GM21576 (cell line): ENCODE measurements around the gene TPD52L1.

ENCODE experiments used
- ATAC-seq: cut with Tn5 transposase; IDR thresholded peaks from one replicate; pipeline ENCODE4 v1.9.1; 2021; ENCODE audit warnings: mild to moderate bottlenecking, moderate library complexity; ENCODE audit not compliant: unreplicated experiment

Gene TPD52L1

DNA sequence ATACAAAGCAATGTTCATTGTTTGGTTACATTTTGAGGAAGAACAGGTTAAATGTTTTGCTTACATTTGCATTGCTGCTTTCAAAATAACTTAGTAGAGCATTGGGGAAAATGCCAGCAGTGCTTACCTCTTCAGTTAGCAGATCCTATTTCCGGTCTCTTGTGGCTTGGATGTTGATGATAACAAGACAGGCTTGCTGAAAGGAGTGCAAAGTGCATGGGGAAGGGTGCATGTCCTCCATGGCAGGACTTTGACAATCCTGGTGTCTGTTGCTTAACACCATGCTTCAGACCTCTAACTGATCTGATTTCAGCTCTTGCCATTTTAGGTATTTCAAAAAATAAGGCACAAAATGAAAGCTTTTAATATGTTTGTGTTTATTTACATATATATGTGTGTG is 21.1 kb downstream of the TPD52L1 start:
- ATAC-seq, result no peak

DNA sequence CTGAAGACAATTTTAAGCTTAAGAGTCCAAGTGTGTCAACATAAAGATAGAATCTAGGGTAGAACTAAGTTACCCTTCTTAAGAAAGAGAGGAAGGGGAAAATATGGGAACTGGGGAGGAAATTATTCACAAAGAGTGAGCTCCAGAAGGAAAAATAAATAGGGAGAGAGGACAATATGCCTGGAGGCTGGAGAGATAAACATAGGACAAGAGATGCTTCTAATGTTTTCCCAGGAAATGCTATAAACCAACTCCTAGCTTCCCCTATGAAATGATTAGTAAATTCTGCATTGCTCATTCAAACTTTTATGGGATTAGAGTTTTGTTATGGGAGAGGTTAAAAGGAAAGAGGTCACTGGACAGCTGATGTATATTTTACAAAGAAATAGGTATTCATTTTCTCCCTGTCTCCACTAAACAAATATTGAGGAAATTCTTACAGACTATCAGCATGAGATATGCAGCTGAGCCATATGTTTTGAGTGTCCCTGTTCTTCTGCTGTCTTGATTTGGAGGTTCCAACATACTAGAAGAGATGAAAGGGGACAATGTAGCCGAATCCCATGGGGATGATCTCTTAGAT is 22.0 kb downstream of the TPD52L1 start:
- no peak for ATAC-seq

DNA sequence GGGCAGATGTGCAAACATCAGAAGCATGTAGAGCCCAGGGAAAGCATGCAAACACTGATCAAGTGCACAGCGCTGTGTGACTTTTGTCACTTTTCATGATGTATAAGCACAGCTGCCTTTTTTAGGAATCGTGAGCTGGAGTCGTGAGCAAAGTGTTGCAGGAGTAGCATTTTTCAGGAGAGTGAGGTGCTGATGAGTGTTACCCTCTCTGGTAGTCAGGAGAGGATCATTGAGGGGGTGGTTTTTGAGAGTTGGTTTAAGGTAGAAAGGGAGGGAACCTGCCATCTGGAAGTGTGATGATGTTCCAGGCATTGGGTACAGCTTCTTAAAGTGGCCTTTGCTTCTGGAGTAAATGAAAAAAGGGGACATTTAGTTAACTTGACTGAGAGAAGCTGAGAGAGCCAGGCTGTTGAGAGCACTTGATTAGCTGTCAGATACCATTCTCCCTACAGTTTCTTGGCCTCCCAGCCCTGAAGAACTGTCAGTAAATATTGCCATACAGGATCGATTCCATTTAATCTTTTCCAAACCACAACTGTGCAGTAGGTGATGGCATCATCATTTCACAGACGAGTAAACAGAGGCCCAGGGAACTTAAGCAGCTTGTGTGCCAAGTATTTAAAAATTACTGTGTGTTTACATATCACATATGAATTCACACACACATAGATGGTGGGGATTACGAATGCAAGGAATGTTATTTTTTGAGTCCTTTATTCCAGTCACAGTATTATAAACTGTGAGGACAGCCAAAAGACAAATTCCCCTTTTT is 28.9 kb downstream of the TPD52L1 start:
- ATAC-seq, result no peak

DNA sequence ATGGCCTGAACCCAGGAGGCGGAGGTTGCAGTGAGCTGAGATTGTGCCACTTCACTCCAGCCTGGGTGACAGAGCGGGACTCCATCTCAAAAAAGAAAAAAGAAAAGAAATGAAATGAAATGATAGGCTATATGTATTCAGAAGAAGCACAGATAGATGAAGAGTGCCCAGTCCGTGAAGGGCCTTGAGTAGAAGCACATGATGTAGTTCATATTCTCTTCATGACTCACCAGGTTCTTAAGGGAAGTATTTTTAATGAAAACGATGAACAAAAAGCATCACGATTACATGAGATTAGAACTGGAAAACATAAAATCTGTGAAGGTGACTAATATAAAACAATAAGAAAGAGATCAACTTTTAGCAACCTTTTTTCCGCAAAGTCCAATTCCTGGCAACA is 29.8 kb downstream of the TPD52L1 start:
- no peak for ATAC-seq

DNA sequence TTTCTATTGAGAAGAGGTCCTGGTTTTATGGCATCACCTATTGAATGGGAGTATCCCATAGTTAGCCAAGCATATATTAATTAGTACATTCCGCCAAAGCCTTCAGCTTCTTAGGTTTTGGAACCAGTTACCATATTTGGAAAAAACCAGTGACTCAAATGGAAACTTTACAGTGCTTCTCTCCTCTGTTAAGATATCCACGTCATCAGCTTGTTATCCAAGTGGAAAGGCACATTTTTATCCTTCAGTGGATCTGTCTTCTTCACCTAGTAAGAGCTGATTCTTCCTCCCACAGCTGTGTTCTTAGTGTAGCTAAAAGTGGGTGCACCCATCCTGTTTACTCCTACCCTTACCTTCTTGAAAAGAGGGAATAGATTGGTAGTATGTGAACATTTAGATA is 34.5 kb downstream of the TPD52L1 start:
- ATAC-seq, result no peak

DNA sequence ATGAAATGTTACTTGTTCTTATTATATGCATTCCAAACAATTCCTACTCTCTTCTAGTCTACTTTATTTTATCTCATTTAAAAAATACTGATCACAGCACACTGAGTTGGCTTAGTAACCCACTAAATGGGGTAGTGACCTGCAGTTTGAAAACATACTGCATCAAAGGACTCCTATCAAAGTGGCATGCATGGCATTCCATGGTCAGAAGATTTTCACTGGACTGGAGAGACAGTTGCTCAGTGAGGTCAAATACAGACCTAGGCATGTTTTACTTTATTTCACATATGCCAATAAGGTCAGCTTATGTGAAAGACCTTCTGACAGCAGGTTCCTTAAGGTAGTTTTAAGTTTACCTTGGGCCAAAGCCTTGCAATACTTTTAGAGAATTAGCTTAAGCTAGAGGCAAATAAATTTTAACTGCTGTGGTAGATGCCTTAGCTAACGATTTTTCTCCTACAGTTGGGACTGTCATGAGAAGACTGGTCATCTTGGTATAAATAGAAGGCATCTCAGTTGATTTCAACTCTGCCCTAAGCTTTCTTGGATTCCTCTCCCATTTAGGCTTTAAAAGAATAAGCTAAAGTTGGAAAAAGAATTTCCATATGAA is 35.1 kb downstream of the TPD52L1 start:
- no peak for ATAC-seq

DNA sequence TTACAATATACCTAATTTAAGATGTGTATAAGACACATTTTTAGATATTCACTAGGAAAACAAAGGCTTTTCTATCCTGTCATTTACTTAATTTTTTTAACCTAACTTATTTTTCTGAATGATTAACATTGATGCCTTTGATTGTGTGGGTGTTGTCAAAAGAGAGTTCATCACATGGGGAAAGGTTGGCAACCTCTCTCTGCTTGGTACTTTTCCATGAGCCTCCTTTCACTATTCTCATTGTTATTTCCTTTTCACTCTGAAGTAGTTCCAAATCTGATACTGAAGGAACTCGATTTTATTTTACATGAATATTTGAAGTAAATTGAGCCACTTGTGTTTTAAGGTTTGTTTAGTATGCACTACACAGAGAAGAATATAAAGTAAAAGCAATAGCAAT is 35.9 kb downstream of the TPD52L1 start:
- no peak for ATAC-seq

DNA sequence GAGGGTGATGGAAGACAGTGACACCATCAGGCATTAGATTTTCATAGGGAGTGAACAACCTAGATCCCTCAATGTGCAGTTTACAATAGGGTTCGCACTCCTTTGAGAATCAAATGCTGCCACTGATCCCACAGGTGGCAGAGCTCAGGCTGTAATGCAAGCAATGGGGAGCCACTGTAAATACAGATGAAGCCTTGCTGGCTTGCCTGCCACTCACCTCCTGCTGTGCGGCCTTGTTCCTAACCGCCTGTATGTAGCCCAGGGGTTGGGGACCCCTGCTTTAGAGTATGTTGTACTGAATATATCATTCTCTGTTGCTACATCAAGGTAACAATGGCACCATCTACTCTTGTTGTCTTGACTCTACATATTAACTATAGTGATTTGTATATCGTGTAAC is 37.1 kb downstream of the TPD52L1 start:
- no peak for ATAC-seq

DNA sequence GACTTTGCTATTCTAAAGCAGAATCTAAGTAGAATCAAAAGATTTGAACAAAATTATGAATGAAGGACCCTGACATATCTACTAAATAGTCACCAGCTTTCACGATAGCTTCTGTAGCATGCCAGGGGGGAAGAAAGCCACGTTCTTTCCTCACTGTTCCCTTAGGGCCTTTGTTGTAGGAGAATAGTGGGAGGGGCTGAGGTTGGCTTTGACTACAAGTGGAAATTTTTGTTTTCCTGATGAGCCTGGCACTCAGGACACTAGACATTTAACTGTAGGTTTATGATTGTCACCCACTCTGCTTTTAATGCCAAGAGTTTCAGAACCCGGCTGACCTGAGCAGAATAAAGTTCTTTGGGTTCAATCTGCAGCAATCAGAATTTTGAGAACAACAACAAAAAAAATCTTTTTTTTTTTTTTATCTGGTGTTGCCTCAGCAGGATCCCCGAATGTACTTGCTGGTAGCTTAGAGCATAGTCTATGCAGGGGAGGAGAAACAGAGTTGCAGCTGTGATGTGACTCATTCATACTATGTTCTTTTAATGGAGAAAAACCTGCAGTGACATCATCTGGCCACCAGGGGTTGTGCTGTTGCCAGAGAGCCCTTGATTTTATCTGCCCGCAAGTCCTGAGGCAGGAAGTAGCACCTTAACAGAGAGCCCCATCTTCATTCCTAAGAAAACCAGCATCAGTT is 38.5 kb downstream of the TPD52L1 start:
- peak; percentile 96 for ATAC-seq

DNA sequence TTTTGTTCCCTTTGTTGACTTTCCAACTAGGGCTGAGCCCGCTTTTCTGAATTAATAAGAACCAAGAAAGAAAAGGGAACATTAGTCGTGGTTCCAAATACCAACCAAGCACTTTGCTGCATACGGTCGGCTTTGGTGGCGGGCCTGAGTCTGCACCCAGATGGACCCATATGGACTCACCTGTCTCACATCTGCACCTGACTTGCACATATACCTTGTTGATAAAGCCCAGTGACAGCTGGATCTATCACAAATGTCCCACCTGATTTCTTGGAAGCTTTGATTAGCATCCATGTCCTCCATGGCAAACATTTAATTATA is 39.0 kb downstream of the TPD52L1 start:
- no peak for ATAC-seq

DNA sequence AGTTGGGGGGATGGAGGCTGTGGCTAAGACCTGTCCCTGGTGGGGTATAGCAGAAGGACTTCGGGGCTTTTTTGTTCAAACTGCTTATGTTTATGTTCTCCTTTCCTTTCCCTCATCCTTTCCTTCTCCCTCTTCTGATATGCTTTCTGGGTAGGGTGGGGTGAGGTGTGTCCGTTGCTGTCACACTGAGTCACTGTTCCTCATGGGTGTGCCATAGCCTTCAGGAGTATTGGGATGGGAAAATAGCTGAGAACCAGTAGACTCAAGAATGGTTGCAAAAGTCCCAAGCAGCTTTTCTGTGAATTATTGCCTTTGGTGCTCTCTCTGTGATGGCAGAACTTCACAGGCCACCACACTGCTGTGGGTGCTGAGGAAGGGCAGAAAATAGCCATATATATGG is 39.6 kb downstream of the TPD52L1 start:
- ATAC-seq, result no peak

DNA sequence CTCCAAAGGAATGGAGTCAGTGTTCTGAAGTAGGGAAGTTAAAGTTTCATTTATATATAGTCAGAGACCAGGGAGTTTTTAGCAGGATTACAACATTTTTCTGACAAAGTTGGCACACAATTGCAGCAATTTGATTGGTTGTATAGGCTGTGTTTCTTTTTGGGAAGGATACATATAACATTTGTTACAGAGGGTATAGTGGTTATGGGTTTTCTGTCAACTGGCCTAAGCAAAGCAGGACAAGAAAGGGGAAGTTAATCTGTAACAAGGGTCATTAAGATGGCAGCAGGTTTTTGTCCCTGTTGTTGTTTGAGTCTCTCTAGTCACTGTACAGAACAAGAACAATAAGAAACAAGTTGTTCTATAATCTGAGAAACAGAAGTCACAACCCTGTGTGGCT is 41.4 kb downstream of the TPD52L1 start:
- no peak for ATAC-seq

DNA sequence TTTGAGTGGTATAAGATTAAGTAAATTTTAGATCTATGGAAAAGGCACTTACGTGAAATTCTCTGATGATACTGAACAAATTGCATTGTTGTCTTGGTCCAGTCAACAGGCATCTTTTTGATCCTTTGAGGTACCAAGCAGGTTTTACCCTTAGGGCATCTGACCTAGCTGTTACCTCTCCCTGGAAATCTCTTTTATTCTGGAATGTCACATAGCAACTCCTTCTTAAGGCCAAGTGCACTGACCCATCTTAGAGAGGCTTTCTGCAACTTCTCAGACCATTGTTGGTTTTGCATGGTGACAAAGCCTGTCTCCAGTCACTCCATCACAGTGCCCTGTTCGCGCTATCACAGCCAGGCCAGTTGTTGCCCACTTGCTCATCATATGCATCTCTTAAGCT is 42.0 kb downstream of the TPD52L1 start:
- ATAC-seq, result no peak

DNA sequence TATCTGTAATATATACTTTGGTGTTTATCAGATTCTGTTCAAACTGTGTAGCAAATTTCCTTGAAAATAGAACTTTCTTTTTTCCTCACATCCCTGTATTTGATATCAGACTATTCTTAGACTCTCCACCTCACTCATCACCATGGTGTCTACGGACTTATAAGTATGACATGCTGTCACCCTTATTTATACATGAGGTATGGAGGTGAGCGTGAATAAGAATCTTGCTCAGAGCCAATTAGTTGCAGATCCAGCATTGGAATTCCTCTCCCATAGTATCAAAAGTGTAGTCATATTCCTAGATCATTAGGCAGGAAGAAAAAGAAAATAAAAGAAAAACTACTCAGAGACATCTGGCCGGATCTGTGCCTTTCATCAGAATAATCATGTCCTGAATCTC is 43.0 kb downstream of the TPD52L1 start:
- no peak for ATAC-seq

DNA sequence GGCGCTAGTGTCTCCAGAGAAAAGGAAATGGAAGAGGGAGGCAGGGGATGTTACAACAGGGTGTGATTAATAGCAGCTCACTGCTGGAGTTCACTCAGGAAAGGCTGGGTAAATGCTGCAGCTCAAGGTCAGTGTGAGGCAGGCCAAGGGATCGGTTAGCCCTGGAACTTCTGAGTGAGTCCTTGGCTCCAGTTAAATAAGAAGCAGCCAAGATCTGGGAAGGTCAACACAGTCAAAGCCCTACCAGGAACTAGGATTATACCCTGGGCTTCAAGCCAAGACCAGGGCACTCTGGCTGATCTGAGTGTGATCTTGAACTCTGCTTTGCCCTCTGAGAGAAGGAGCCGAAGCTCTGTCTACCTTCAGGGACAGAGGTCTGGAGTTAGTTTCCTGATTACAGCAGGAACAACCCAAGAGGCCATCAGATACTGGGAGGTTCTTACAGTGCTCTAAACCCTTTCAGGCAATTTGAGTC is 44.3 kb downstream of the TPD52L1 start:
- ATAC-seq, result no peak

DNA sequence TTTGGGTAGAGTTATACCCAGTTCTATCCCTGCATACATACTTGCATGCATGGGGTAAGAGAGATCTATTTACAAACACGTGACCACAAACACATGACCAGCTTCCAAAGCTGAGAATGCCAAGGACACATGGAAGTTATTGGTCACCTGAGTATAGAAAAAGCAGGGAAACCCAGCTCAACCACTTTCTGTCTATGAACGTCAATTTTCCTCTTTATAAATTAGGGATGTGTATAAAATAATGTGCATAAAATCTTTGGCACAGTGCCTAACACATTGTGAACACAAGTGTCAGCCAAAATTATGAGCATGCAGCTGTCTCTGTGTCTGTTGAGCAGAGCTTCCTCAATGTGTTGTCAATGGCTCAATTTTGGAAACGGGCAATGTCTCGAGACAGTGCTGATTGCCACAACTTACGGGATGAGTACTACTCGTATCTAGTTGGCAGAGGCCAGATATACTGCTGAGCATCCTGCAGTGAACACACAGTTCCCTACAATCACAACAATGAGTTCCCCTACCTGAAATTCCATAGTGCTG is 44.9 kb downstream of the TPD52L1 start:
- no peak for ATAC-seq

DNA sequence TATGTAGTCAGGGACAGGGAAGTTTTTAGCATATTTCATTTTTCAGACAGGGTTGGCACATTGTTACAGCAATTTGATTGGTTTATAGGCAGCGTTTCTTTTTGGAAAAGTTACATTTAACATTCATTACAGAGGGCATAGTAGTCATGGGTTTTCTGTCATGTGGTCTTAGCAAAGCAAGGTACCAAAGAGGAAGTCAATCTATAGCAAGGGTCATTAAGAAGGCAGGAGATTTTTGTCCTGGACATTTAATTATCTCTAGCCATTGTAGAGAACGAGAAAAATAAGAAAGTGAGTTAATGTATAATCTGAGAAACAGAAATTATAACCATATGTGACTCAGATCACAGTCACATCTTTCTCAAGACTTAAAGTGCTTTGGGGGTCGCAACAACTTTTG is 47.4 kb downstream of the TPD52L1 start:
- ATAC-seq, result no peak

DNA sequence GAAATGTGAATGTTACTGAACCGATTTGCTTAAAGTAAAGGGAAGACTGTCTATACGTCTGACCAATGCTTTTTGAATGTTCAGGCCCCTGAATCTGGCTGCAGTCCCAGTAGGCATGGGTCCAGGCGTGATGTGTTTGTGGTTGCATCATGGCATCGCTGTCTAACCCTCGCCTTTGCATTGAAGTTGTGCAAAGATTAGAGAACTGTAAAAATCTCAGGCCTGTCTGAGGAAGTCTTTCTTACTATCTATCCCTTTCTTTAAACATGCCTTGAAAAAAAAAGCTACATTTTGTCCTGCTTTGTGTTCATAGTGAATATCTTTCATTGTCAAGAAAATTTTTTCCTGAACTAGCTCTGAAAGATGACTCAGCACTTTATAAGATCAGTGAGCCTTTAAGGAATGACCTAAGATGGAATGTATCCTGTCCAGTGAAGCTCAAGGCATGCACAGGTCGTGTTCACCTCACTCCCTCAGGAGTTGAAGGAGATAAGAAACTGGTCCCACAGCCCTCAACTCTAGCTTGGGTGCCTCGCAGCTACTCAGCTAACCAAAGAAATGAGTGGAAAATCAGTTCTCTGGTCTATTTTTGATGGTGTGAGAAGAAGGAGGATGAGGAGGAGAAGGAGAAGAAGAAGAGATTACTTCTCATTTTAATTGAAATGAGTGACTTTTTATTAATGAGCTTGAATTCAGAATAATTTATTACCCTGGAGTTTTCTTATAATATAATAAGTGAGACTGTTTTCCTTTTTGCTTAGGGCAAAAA is 48.6 kb downstream of the TPD52L1 start:
- no peak for ATAC-seq

DNA sequence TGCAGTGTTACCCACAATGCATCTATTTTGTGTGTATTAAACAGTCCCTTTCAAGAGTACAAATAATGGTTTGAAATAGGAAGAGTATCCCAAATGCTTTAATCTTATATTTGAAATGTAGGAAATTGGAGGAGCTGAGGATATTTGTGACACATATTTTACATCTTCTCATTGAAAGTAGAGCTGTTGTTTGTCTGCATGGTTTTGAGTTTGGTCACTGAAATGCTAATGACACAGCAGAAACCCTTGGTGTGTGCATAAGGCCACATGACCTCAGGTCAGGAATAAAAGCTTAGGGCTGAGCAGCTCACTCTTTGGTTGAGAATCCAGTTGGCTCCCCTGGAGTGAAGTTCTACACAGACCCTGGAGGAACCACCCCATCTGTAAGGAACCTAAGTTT is 49.8 kb downstream of the TPD52L1 start:
- ATAC-seq, result no peak

DNA sequence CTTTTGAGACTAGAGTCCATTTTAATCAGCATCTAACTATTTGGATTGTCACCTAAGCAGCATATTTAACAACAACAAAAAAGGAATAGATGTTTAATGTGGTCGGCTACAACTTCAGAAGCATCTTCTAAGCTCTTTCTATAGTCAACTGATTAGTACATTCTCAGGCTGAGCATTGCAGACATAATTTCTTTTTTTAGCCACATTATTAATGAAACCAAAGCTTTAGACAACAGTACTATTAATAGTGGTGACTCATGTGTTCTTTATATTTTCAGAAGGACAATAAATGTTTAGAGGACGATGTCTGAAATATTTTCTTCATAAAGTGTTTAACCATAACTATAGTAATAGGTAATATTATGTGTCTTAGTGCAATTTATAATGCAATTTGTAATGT is 52.4 kb downstream of the TPD52L1 start:
- ATAC-seq, result no peak

DNA sequence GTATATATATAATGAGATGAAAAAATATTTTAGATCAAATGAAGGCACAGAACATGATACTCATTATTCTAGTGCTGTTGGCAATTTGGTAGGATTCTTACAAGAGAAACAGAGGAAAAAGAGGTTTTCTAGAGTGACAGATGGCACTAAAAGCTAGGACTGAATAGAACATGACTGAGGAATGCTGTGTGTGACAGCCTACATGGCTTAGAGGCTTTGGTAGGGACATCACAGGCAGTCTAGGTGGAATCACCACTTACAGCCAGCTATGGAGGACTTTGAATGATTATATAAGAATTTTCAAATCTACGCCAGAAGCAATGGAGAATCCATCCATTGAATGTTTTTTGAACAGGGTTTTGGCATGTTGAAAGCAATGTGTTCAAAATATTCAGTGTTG is 52.8 kb downstream of the TPD52L1 start:
- no peak for ATAC-seq
